HG03103 (cell line): ENCODE results near the gene CASTOR1.

Source experiments
- ATAC-seq: cut with Tn5 transposase; IDR thresholded peaks from one replicate; pipeline ENCODE4 v1.9.1; 2021; ENCODE audit warnings: low read depth; ENCODE audit not compliant: unreplicated experiment

Gene CASTOR1

DNA sequence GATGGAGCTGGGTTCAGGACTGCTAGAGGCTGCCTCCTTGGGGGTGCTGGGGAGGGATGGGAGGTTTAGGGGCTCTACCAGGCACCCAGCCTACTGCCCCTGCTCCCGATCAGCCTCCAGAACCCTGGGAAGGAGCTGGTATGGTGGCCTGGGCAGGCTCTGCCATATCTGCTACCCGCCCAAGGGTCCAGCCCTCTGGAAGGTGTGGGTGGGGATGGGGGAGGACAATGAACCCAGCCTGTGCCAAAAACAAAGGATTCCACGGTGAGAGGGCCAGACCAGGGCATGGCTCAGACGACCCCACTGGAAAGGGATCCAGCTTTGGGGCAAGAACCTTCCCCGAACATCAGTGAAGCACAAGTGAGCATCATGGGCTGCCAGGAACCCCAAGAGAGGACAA lies 3.0 kb downstream of the CASTOR1 start:
- no peak for ATAC-seq

DNA sequence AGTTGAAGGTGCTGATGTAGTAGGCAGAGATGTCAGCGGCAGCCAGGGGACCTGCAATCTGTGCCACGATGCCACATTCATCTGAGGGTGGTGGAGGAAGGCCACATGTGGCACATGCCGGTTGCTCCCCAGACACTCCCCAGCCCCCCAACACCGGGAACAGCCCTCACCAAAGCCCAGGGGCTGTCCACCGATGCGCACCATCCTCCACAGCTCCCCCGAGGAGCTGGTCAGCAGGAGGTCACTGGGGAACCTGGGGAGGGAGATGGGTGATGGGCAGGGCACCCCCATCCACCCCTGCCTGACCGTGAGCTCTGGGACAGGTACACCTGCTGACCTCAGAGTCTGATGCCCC lies 3.5 kb downstream of the CASTOR1 start:
- ATAC-seq: no peak

DNA sequence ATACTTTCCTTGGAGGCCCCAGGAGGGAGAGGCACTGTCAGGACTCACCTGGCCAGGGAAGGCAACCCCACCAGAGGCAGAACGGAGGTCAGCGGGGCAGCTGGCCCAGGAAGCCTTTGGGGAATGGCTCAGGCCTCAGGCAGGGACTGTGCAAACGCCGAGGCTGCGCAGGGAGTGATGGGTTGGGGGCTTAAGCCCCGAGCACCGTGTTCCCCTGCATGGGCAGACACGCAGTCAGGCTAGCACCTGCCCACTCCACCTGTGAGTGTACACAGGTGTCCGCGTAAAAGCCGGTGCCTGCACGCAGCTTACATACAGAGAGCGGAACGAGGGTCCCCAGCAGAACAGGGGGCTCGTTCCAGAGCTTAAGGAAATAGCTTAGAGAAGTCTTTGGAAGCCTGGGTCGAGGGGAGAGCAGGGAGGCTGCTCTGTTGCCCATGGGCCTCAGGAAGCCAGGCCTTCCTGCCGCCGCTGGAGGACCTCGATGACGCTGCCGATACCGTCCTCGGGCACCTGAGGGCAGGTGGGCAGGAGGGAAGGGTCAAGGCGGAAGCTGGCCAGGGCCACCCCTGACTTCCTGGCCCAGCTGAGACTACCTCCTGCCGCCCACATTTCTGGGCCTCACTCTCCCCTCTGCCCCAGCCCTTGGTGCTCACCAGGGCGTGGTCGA lies 4.0 kb downstream of the CASTOR1 start:
- no peak for ATAC-seq

DNA sequence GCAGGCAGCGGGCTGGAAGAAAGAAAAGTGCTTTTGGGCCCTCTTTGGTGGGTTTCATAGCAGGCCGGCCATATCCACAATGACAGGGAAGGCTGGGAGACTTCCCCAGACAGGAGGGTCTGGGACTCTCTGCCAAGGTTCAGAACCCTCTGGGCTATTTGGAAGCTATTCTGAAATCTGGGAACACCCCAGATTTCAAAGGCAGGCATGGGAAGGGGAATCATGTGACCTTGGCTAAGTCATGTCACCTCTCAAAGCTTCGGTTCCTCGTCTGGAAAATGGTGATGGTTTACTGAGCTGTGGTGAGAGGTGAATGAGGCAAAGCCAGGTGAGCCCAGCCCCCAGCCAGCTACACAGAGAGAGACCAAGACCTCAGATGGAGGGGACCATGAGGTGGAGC lies 4.6 kb downstream of the CASTOR1 start:
- no peak for ATAC-seq

DNA sequence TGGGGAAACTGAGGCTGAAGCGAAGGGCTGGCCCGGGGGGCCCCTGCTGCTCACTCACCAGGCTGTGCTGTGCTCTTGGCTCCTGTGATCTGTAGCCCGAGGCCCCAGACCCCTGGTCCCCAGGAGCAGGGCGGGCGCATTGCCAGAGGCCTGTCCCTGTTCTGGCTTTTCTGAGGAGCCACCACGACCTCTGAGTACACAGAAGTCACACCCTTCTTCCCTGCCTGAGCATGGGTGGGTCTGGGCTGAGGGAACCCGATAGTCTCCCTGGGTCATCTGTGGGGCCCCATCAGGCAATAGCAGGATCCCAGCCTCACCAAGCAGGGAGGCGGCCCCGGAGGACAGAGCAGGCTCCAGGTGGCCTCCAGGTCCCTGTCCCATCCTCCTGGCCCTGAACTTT lies 5.1 kb downstream of the CASTOR1 start:
- no peak for ATAC-seq

DNA sequence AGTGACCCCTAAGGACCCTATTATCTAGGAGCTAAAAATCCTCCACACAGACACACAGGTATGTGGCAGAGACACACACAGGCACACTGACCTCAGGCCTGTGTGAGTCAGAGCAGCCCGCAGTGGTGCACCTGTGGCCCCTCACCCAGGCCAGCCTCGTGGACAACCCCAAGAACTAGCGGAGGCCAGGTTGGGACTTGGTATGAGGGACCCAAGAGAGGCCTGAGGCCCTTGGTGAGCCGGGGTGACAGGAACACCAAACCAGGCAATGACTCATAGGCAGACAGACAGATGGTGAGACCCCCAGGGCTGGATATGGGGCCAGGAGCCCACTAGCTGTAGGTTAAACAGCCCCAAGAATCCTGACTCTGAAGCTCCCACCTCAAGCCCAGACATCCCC lies 6.0 kb downstream of the CASTOR1 start:
- ATAC-seq: no peak

DNA sequence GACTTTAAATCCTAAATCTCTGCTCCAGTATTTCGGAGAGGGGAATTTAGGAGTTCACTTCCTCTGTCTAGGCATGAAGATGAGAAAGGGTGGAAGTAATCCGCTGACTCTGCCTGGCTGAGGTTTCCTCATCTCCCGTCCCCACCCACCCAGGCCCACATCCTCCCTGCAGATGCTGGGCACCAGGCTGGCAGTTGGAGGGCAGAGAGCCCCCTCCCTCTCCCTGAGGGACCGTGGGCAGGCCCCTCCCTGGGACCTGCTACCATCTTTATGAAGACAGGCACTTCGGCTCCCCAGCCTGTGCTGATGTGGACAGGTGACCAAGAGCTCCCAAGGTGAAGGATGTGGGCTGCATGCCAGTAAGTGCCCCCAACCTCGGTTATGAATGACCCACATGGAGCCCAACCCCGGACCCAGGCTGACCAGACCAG lies 6.7 kb downstream of the CASTOR1 start:
- no peak for ATAC-seq

DNA sequence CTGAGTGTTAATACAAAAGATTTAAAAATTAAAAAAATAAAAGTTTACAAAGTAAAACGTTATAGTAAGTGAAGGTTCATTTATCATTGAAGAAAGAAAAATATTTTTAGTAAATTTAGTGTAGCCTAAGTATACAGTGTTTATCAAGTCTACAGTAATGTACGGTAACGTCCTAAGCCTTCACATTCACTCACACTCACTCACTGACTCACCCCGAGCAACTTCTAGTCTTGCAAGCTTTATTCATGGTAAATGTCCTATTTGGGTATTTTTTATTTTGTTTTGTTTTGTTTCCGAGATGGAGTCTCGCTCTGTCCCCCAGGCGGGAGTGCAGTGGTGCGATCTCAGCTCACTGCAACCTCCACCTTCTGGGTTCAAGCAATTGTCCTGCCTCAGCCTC lies 8.8 kb downstream of the CASTOR1 start:
- ATAC-seq: no peak

DNA sequence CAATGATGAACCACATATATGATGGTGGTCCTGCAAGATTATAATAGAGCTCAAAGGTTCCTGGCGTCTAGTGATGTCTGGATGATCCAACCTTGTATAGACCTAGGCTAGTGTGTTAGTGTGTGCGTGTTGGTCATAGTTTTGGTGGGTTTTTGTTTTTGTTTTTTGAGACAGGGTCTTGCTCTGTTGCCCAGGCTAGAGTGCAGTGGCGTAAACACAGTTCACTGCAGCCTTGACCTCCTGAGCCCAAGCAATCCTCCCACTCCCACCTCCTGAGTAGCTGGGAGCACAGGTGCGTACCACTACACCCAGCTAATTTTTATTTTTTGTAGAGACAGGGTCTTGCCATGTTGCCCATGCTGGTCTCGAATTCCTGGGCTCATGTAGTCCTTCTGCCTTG lies 9.4 kb downstream of the CASTOR1 start:
- ATAC-seq: no peak

DNA sequence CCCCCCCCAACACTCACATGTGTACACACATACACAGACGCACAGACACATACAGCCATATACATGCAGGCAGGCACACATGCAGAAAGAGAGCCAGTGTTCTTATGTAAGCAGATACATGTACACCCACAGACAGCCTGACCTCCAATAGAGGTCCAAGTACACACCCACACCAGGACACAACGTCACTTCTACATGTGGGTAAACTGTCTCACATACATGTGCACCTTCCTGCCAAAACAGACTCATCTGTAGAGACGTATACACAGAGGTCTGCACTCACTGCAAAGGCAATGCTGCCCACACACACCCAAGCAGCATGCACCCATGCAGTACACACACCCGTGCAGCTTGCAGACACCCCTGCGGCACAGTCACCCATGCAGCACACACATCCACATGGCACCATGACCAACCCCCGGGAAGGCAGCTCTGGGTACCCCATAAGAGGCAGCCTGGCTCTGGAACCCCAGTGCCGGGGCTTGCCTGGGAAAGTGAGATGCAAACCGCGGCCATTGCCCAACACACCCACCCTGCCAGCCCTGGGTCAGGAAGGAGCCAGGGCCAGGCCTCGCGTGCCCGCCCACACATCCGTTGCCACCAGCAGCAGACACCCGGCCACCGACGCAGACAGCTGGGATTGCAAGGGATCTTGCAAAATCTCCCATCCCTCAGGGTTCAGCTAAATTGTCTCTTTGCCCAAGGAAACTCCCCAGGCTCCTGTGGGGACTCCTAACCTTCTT lies 10.1 kb downstream of the CASTOR1 start:
- no peak for ATAC-seq

DNA sequence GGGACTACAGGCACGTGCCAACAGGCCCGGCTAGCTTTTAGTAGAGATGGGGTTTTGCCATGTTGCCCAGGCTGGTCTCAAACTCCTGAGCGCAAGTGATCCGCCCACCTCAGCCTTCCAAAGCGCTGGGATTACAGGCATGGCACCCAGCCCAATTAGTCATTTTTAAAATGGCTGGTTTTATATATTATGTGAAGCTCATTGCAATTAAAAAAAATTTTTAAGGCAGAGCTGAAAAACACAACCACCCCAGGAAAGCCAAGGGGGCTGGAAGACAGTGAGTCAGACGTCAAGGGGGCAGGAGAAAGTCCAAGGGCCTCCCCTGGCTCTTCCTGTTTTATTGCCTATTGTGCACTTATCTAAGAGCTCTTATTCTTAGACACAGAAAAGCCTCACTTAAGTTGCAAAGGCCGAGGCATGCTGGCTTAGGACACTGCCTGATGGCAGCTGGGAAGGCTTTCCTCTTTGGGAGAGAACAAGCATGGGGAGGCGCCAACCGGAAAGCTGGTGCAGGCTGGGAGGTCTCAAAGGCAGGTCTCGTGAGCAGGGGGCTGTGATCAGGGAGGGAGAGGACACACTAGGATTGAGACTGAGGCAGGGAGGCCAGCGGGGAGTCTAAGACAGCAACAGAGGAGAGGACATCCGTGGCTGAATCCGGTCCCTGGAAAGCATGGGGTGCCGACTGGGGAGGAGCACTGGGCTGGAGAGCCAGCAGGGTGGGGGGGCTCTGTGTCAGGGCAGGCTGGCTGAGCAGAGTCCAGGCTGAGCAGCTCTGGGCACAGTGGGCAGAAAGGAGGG lies 11.6 kb downstream of the CASTOR1 start:
- no peak for ATAC-seq

DNA sequence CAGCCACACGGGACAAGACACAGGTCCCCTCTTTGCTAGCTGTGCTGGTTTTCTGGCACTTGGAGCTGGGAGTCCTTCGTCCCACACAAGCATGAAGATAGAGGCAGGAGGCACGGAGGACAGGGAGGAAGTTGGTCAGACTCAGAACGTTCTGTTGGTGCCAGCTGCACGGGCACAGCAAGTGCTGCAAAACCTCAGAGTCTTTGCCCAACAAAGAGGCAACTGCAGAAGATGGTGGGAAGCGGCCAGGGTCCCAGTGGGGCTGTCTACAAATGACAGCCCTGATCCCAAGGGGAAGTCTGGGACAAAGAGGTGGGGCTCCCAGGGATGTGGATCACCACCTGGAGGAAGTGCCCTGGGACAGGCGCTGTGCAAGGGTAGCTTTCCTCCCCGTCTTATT lies 13.3 kb downstream of the CASTOR1 start:
- ATAC-seq: no peak

DNA sequence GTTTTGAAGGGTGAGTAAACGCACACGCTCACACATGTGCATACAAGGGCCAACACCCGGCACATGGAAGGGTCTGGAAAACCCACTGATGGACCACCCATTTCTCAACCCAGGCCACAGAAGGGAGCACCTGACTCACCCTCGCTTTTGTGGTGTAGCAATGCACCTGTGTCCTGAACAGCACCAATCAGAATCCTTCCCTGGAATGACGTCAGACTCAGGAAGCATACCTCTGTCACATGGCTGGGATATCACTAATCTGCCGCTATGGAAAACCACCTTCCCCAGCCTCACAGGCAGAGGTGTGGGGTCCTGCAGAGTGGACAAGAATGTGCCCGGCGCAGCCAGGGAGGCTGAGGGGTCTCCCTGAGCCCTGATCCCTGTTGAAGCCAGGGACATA lies 13.7 kb downstream of the CASTOR1 start:
- no peak for ATAC-seq

DNA sequence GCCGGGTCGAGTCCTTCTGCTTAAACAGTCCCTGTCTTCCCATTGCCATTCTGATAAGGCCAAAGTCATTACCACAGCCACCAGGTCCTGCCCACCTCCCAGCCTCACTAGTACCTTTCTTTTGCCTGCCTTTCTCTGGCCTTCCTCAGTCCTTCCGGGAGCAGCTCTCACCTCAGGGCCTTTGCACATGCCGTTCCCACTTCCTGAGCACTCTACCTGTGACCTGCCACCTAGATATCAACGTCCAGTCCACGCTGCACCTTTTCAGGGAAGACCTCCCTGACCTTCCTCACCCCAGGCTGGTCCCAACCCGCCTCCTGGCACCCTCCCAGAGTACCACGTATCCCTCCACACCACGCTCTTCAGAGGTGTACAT lies 14.9 kb downstream of the CASTOR1 start:
- ATAC-seq: no peak

DNA sequence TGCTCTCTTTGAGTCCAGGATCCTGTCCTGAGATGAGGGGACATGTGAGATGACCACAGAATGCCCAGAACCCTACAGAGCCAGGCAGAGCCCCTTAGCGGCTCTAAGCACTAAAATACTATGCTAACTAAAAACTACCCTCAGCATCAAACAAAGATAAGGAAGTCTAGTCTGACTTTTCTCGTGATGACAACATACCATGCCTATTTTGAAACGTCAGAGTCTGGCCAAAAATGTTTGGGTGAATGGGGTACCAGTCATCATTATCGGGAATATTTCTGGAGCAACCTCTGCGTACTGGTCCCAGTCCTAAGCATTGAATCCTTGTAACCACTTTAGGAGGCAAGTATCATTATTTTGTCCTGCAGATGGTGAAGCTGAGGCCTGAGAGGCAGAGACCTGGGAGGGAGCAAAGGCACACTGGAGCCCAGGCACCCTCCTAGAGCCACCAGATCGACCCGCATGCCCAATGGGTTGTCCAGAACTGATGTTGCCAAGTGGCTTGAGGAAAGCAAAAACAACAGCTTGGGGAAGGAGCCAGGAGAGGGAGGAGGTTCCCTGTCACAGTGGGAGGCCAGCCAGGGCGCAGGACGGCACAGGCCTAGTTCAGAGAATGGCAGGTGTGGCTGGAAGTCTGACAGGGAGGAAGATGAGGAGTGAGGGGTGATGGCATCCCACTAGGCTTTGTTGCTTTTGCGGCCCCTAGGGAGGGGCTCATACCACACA lies 15.4 kb downstream of the CASTOR1 start:
- ATAC-seq: no peak

DNA sequence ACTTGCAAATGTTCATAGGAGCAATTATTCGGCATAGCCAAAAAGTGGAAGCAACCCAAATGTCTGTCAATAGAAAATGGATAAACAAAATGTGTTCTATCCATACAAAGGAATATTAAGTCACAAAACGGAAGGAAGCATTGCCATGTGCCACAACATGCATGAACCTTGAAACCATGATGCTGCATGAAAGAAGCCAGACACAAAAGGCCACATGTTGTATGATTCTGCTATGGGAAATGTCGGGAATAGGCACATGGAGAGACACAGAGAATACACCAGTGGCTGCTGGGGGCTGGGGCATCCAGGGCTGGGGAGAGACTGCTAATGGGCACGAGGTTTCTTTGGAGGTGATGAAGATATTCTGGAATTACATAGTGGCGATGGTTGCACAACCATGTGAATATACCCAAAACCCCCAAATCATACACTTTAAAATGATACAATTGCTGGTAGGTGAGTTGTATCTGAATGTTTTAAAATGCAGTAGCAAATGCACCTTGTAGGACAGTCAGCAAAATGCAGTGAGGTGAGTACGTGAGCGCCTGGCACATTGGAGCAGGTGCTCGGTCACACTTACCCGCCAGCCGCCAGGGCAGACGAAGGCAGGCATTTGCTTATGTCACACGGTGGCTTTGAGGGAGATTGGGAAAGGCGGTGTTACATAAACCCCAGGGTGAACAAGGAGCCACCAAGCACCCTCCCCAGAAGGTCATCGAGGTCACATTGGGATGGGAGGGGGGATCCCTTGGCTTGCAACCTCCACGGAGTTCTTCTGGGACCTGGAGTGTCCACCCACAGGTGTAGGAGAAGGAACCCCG lies 16.3 kb downstream of the CASTOR1 start:
- ATAC-seq: no peak

DNA sequence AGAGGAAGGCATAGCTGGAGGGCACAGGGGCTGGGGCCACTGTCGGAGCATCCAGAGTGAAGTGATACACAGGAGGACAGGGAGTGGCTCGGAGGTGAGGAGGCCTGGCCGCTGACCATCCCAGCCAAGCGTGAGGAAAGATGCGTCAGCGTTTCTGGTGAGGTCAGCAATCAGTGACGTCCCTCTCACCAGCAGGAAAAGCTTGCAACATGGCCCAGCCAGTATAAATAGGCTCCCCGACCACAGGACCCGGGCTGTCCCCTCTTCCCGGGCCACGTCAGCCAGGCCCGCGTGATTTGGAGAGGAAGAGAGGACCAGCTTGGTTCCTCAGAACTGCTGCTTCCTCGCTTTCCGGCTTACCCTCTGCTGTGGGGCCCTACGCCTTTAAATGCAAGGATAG lies 18.5 kb downstream of the CASTOR1 start:
- no peak for ATAC-seq

DNA sequence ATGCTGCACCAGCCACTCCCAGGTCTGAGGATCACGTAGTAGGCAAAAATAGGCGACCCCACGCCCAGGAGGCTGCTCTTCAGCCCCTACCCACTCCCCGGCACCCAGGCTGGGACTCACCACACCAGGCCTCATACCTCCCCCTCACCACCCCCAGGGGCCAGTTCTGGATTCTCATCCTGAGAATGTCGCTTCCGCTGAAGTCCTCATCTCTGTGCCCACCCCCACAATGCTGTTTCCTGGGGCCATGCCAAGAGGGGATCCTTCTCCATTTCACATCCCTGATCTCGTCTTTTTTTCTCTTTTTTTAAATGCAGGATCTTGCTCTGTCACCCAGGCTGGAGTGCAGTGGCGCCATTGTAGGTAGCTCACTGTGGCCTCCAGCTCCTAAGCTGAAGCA lies 21.0 kb downstream of the CASTOR1 start:
- no peak for ATAC-seq

DNA sequence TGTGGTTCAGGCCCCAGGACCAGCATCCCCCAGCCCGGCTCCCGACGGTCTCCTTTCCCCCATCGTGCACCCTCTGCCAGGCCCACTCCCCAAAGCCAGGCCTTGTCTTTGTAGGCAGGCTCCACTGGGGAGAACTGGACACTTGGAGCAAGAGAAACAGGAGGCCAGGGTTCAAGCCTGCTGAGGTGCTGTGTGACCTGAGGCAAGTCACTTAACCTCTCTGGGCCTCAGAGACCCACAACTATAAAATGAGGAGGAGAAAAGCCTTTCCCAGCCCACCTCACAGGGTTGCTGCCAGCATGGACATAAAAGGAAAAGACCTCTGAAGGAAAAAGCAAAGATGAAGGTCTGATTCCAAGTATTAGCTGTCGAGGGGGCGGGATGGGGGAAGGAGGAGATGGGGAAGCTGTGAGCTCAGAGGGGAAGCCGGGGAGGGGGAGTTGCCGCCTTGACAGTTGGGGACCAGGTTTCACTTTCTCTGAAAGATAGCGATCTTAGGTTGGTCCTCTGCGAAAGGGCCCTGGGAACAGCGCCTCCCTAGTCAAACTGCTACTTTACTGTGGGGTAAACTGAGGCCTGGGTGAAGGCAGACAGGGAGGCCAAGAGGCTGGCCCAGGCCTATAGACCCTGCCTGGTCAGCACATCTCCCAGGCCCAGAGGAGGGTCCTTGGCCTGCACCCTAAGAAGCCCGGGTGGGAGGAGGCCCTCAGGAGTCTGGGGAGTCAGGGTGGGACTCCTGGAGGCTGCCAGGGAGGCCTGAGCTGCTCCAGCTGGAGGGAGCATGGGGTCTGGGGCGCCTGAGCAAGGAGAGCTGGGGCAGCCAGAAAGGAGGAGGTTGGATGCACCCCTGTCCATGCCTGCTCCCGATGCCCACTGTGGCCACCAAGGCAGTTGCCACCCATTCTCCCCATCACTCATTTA lies 21.7 kb downstream of the CASTOR1 start:
- no peak for ATAC-seq
